T-helper 1 cell (primary cell): Measurements from ENCODE around the gene TAF1B.

Experiments used
- DNase-seq, 5 donors: peaks; one replicate each; pipeline ENCODE4 v3.0.0-alpha.2; 2012 to 2020

TAF1B gene

DNA sequence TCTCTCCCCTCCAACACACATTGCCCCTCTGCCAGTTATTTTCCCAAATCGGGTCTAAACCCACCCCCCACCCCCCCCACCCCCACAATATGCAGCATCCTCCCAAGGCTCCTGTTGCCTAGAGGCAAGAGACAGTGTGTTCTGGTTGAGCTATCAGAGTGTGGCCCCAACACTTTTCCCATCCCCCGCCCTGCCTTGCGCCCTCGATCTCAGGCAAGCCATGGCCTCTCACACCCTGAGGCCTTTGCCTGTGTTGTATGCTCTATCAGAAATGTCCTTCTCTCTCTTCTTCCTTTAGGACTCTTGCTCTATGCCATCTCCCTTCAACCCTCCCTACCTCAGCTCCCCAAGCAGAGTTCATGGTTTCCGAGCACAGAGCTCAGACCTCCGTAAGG is 98.7 kb downstream of the TAF1B start:
- no peak for DNase-seq

DNA sequence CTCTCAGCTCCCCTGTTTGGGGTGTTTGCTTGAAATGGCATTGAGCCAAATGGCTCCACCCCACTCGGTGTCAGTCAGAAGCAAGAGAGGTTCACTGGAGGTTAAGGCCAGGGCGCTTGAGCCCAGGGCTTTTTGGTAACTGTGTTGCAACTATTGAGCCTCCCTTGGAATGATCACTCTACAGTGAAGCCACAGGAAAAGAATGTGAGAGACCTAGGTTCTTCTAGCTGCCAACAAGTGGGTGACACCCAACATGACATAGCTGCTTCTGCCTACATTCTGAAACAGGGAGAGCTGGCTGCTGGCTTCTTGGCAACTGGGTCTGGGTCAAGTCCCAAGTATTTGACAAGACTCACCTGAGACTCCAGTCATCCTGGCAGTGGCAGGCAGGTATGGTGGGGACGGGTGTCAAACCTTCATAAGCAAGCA is 101.1 kb downstream of the TAF1B start:
- no peak for DNase-seq

DNA sequence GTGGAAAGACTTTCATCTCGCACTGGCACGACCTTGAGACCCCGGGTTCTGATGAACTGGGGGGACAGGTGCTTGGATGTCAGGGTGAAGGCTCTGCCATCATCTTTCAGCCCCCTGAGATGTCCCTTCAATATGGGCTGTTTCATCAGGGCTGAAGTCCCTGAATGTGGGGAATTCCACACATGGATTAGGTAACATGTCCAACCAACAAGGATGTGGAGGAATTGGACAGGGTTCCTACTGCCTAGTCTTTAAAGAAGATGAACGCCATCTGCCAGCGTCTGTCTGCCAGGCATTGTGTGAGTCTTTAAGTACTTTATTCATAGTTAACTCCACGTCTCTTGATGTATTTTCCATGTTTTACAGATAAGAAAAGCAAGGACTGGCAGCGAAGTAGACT is 102.3 kb downstream of the TAF1B start:
- no peak for DNase-seq

DNA sequence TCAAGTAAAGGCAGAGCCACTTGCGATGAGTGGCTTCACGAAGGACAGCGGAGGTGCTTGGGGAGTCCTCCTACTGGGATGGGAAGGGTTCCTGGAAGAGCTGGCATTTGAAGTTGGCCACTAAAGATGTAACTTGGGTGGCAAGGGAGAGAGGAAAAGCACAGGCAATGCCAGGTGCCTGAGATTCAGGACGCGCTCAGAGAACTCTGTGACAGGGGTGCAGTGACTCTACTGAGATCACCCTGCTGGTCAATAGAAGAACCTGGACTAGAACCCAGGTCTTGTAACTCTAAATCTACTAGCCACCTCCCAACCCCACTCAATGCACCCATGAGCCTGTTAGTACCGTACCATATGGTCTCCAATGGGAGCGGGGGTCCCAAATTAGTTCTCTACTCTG is 102.8 kb downstream of the TAF1B start:
- no peak for DNase-seq

DNA sequence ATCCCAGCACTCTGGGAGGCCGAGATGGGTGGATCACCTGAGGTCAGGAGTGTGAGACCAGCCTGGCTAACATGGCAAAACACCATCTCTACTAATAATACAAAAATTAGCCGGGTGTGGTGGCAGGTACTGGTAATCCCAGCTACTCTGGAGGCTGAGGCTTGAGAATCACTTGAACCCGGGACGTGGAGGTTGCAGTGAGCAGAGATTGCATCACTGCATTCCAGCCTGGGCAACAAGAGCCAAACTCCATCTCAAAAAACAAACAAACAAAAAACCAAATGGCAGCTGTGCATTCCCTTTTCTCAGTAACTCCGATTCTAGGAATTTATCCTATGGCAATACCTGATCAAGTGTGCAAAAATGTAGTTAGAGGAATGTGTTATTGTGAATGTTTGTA is 103.5 kb downstream of the TAF1B start:
- DNase-seq: no peak

DNA sequence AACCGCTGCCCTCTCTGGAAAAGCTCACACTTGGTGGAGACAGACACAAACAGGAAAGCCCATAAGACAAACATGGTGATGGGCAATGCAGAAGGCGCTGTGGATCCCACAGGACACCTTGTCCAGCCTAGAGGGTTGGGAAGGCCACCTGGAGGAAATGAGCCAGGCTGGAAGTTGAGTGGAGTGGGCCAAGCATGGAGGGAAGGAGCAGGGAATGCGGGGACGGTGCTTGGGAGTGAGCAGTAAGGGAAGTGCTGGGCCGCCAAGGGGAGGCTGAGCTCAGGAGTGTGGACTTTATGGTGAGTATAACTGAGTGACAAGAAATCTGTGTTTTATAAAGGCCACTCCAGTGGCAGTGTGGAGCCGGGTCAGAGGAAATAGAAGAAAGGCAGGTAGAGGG is 105.4 kb downstream of the TAF1B start:
- no peak for DNase-seq

DNA sequence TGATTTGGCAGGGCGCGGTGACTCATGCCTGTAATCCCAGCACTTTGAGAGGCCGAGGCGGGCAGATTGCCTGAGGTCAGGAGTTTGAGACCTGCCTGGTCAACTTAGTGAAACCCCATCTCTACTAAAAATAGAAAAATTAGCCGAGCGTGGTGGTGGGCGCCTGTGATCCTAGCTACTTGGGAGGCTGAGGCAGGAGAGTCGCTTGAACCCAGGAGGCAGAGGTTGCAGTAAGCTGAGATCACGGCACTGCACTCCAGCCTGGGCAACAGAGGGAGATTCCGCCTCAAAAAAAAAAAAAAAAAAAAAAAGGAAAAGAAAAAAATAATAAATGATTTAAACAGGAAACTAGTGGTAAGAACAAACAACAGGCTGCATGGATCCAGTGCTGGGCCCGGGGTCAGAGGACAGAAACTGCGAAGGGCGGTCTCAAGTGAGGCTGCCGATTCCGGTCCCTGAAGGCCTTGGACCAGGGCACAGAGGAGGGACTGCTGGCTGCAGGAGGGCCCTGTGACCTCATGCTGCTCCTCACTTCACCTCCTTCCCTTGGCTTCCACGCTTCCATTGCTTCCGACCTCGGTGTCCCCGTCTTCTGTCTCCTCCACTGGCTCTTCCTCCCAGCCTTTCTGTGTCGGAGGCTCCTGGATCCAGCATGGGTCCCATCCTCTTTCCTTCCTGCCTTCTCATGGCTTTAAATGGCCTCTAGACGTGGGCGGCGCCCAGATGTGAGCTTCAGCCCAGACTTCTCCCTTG is 106.1 kb downstream of the TAF1B start:
- no peak for DNase-seq

DNA sequence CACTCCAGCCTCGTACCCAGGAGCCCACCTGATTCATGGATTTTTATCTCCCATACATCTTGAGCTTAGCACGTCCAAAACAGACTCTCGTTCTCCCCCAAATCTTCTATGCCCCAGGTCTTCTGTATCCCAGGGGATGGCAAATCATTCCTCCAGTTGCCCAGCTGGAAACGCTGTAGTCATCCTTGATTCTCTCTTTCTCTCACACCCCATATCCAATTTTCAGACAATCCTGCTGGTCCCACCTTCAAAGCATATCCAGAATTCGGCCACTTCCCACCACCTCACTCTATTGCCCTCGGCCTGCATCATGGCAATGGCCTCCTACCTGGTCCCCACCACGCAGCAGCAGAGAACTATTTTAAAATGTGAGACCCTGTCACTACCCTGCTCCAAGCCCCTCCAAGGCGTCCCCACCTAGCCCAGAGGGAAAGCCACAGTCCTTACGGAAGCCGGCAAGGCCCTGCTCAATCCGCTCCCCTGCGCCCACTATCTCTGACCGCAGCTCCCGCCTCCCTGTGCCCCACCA is 106.8 kb downstream of the TAF1B start:
- DNase-seq: no peak

DNA sequence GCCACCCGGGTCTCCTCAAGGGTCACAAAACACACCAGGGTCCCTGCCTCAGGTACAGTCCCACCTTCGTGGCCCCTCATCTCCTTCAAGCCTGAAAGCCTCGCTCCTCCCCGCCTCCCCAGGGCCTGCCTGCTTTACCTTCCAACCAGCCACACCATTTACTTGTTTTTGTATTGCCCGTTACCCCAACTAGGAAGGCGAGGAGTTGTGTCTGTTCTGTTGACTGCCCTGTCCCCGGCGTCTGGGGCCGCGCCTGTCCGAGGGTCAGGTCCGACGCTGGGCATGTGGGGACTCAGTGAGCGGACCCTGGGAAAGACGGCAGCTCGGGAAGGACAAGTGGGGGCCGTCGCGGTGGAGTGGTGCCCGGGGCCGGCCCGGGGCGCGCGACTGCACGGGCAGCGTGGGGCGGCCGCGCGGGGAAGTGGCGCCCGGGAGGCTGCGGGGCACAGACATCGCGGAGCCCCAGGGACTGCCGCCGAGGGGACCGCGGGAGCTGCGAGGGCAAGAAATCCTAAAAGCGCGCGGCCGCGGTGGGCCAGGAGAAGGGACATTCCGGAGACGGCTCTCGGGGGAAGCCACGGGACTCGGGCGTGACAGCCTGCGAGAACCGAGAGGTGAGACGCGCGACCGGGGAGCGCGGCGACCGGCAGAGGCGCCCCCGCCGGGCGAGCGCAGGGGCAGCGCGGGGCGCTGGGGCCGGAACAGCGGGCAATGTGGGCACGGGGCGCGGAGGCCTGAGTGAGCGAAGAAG is 107.4 kb downstream of the TAF1B start:
- peak in 4 of 5 donors; percentile 34 to 47 (median 42) for DNase-seq

DNA sequence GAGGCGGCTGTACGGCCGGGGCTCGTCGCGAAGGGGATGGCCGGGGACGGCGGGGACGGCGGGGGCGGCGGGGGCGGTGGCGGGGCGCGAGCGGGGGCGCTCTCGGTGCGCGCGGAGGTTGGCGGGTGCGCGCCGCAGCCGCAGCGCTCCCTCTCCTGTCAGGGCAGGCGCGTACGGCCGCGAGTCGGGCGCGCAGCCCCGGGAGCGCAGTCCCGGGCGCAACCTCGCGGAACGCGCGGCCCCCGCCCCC is 107.9 kb downstream of the TAF1B start:
- DNase-seq: no peak

DNA sequence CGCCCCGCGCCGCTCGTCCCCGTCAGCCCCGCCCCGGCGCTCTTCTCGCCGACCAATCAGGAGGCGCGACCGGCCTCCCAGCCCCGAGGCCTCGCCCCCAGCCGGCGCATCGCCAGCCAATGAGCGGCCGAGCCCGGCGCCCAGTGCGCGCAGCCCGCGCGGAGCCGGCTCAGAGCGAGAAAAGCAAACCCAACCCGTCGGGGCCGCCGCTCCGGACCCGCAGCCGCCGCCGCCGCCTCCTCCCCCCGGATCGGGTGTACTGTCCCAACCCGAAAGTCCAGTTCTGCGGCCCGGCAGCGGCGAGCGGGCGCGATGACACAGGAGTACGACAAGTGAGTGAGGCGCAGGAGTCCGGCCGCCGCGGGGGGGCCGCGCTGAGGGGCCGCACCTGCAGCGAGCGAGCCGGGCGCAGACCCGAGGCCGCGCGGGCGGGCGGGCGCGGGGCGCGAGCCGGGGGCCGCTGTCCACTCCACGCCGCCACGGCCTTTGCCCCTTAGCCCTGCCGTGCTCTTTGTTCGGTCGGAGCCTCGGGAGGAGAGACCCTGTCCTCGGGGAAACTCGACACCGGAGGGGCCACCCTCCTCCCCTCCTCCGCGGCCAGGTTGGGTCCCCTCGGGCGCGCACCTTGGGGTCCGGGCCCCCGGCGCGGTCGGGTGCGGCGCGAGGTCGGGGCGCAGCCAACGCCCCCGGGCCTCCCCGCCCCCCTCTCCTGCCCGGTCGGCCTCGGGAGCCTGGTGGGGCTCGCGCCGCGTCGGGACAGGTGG is 108.4 kb downstream of the TAF1B start, which contains the start of gene GRHL1:
Gene GRHL1 (plus strand): TSS at position 172 of the 764 bp plus-strand sequence. CDS start 141 bp downstream, at position 313.
- peak; percentile 81 to 94 (median 87) for DNase-seq

DNA sequence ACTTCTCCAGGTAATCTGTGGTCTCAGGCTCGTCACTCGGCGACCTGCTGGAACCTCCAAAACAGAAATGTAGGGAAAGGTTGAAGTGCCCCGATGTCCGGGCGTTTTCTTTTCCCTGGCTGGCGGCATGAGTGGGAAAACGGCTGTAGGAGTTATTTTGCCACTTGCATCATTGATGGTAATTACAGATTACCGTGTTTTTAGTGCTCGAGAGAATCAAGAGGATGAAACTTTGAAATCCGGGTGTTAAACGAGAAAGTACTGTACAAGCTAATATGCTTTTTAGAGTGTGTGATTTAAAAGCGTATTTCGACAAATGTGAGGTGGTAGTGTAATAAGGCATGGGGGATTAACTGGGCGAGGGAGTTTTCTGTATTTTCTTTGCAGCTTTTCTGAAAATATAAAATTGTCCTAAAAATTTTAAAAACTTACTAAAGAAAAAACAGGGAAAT is 109.0 kb downstream of the TAF1B start:
- DNase-seq: no peak

DNA sequence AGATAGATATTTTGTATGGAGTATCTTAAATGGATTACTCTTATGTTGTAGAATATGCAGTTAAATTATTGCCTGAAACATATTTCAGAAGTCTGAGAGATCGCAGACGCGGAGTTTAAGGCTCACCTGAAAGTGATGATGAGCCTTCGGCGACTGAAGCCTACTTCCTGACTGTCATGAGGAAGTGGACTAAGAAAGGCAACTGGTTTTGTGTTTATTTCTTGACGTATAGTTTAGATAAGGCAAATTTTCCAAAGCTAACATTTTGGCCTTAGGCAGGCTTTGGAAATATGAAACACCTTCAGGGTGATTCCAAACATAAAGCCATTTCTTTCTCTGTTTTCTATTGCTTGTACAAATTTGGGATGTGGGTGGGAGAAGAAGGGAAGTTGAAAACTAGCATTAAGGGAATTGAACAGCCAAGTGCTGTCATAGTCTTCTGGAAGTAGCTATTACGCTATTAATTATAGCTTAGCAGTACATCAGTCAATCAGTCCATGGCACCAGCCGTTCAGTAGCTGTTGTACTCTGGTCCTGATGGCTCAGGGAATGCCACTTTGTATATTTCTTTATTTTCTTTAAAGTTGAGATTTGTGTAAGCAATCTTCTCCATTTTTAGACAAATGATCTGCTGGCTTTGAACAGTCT is 109.7 kb downstream of the TAF1B start:
- no peak for DNase-seq

DNA sequence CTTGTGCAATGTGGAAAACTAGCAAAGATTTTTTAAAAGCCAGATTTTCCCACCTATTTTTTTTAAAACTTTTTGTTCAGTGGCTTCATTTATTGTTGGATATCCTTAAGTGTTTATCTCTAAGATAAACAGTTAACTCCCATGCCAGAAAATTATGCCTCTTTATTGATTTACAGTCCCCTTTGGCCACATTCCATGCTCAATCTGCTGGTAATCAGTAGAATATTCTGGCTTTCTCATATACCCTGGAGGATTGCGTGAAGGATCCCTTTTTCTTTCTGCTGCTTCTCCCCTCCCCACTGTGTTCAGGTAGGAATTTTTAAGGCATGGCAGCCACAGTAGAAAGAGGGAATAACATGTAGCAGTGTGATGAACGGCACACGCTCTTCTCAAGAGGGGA is 110.9 kb downstream of the TAF1B start:
- no peak for DNase-seq

DNA sequence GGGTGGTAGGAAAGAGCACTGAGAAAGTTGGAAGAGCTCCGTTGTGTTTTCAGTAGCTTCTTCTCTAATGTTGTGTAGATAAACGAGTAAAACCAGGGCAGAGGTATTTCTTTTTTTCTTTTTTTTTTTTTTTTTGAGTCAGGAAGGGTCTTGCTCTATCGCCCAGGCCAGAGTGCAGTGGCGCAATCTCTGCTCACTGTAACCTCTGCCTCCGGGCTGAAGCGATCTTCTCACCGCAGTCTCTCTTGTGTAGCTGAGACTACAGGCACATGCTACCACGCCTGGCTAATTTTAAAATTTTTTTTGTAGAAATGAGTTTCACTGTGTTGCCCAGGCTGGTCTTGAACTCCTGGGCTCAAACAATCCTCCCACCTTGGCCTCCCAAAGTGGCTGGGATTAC is 114.8 kb downstream of the TAF1B start:
- no peak for DNase-seq

DNA sequence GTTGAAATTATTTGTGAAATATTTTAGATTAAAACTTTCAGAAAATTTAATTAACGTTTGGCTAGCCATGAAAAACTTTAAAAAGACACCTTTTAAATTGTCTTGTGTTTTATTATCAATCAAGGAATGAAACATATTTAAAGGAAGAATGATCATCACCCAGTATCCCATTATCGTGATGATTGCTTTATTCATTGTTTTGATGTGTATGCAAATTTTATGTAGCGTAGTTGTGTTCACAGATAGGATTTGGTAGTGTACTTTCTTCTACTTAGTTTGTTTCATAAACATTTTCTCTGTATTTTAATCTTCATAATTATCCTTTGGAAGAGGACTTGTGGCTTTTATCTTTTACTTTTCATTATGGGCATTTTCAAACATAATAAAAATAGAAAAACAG is 116.0 kb downstream of the TAF1B start:
- DNase-seq: no peak

DNA sequence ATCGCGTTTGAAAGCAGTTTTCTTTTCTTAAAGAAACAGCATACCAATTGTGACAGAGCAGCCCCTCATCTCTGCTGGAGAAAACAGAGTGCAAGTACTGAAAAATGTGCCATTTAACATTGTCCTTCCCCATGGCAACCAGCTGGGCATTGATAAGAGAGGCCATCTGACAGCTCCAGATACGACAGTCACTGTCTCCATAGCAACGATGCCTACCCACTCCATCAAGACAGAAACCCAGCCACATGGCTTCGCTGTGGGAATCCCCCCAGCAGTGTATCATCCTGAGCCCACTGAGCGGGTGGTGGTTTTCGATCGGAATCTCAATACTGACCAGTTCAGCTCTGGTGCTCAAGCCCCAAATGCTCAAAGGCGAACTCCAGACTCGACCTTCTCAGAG is 117.7 kb downstream of the TAF1B start:
- DNase-seq: no peak

DNA sequence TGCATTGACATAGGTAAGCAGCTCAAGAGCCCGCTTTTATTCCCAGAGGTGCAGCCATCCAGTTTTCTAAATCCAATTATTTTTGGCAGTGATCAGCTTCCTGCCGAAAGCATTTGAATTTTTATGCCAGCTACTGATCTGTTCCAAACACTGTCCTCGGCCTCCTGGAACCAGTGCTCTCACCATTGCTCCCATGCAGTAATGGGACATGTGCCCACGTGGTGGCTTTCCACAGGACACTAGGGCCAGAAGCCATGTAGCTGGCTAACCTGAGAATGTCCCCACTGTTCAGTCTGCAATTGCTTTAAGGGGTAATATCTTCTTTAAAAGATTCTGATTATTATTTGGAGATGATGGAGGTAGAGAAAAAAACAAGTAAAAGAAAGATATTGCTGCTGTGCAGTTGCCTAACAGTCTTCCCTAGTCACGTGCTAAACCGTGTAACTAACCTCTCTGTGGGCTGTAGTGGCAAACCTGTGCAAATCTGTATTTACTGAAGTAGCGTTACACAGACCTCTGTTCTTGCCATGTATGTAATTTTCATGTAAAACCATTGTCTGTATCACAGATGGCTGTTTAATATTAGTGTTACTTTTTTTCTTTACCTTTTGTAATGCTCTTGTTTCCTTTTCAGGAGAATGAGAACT is 121.2 kb downstream of the TAF1B start:
- DNase-seq: no peak

DNA sequence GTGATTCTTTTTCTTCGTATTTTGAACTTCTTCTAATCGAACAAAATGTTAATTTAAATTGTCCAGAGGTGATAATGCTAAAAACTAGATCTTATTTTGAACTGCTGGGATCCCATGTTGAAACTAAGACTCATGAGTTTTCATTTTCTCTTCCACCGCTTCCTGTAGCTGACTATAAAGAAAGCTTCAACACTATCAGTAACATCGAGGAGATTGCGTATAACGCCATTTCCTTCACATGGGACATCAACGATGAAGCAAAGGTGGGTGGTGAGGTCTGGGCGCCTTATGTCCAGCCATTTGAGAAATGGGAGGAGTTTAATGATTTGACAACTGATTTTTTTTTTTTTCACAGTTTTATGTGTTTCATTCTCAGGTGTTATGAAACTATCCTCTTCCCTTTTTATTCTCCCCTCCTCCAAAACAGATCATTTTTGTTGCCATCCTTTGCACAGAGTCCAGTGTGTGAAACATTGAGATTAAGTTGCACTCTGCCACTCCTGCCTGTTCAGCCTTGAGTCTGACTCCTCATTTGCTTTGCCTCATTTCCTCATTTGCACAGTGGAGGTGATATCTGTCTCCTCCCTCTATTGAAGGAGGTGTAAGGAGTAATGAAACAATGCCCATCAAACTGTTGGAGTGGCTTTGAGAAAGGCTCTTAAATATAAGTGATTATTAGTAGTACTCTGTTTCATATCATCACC is 122.0 kb downstream of the TAF1B start:
- DNase-seq: peak in 1 of 5 donors; percentile 59

DNA sequence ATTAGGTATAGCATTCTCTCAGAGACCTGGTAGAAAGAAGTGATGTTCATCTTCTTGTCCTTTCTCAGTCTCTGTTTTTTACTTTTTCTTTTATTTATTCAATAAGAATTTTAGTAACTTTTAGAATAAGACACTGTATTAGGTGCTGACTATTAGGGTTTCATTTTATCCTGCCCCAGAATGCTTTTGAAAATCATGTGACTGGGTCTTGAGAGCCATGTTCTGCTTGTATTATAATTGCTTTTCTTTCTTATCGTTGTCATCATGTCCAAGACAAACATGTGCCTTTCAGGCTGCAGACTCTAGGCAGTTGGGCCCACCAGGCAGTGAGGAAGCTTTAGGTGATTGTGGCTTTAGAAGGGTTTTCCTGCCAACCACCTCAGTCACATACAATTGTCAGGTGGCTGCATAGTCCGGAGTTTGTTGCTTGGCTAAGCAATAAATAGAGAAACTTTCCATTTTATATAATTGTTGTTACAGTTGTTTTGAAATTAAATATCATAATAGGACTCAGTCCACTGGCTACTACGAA is 123.3 kb downstream of the TAF1B start:
- DNase-seq: no peak

DNA sequence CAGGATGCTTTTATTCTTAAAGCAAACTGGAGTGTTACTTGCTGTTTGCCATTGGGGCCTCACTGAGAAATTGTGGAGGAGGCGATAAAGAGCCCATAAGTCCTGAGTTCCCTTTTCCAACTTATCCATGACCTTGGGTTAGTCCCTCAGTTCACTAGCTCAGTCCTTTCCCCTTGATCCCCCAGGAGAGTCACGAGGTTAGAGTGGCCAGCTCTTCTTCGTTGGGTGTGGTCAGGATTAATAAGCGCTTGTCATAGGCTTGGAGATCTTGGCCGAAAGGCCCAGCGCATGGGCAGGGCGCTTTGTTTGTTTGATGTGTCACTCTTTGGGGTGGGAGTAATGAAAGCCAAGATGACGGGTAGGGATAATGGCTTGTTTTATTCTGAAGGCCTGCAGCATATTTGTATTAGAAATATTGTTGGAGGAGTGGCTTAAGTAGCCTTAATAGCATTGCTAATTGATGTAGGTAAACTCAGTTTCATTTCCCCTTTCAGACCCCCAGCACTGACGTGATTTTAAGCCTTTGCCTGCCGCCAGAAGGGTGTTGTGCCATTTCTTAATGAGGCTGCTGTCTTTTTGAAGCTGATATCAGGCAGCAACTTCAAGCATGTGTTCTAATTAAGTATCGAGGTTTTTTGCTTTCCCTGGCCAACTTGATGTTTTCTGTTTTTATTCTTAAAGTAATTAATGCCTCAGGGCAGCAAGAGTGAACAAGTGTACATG is 123.9 kb downstream of the TAF1B start:
- DNase-seq: no peak
